HEK293 (cell line): ENCODE data around the gene ZNF593.

Experiments used
- BCL11B ChIP-seq: fragments of 450-650 bp; formaldehyde crosslinking; IDR thresholded peaks from 2 replicates; pipeline ENCODE4 v1.5.1; 2016; ENCODE audit warnings: low read depth, missing biosample characterization, missing genetic modification characterization
- HOXC10 ChIP-seq: sonication (generic); formaldehyde crosslinking; IDR thresholded peaks from 2 replicates; pipeline ENCODE4 v1.8.1; 2023; ENCODE audit warnings: mild to moderate bottlenecking, missing genetic modification reagents
- YY1 ChIP-seq: fragments of 450-650 bp; formaldehyde crosslinking; IDR thresholded peaks from 2 replicates; pipeline ENCODE4 v1.5.1; 2018; ENCODE audit warnings: missing biosample characterization, missing genetic modification characterization
- ZBTB7A ChIP-seq: fragments of 450-650 bp; formaldehyde crosslinking; IDR thresholded peaks from 2 replicates; pipeline ENCODE4 v1.5.1; 2016; ENCODE audit warnings: low read depth, missing biosample characterization, missing genetic modification characterization
- ZNF274 ChIP-seq, 2 experiments: fragments of 200-500 bp in 1 of 2; fragments of 450-650 bp in 1 of 2; sonication (Bioruptor generic) in 1 of 2; formaldehyde crosslinking in 1 of 2; IDR thresholded peaks; 2 replicates each; pipeline versions ENCODE4 v1.5.1 to v1.6.1; 2014 to 2016; ENCODE audit warnings: borderline replicate concordance in 1 of 2, inconsistent platforms in 1 of 2, low read length in 1 of 2, missing biosample characterization in 1 of 2, missing genetic modification characterization in 1 of 2
- ZNF677 ChIP-seq: fragments of 450-650 bp; IDR thresholded peaks from 2 replicates; pipeline ENCODE4 v1.5.0; 2018; ENCODE audit warnings: missing biosample characterization, mild to moderate bottlenecking, missing genetic modification characterization, moderate library complexity
- TF ChIP-seq, protein P1 (sequence below): fragments of 450-650 bp; IDR thresholded peaks from 2 replicates; pipeline ENCODE4 v1.5.1; 2018; ENCODE audit warnings: missing biosample characterization, missing genetic modification characterization
- TF ChIP-seq, protein P2 (sequence below): fragments of 450-650 bp; formaldehyde crosslinking; IDR thresholded peaks from 2 replicates; pipeline ENCODE4 v1.5.1; 2016; ENCODE audit warnings: missing biosample characterization, missing genetic modification characterization

DNA sequence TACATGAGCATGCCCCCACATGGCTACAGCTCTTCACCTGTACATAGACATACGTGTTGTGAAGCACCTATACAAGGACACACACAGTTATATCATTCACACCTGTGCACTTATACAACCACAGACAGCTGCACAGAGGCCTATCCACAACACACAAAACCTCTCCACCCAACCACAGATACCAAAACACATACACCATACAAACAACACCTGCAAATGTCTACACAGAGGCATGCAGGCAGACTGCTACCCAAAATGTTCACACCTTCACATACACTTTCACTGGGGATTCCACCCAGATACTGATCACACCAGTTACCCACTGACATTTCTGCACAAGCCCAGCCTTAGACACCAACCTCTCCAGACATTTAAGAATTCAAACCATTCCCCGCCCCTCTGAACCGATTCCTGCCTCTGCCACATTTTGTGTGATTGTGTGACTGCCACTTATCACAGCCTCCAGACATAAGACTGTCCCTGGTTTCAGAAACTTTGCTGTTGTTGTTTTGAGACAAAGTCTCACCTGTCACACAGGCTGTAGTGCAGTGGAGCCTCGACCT is 2.9 kb upstream of the ZNF593 start:
- no peak for TF ChIP-seq YY1 (tag by site-specific recombination)
- TF ChIP-seq, protein P1, sequence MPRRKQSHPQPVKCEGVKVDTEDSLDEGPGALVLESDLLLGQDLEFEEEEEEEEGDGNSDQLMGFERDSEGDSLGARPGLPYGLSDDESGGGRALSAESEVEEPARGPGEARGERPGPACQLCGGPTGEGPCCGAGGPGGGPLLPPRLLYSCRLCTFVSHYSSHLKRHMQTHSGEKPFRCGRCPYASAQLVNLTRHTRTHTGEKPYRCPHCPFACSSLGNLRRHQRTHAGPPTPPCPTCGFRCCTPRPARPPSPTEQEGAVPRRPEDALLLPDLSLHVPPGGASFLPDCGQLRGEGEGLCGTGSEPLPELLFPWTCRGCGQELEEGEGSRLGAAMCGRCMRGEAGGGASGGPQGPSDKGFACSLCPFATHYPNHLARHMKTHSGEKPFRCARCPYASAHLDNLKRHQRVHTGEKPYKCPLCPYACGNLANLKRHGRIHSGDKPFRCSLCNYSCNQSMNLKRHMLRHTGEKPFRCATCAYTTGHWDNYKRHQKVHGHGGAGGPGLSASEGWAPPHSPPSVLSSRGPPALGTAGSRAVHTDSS, result no peak
- TF ChIP-seq ZBTB7A (tag by site-specific recombination), result no peak
- TF ChIP-seq HOXC10 (CRISPR knock-in tag), result no peak
- TF ChIP-seq, protein P2, sequence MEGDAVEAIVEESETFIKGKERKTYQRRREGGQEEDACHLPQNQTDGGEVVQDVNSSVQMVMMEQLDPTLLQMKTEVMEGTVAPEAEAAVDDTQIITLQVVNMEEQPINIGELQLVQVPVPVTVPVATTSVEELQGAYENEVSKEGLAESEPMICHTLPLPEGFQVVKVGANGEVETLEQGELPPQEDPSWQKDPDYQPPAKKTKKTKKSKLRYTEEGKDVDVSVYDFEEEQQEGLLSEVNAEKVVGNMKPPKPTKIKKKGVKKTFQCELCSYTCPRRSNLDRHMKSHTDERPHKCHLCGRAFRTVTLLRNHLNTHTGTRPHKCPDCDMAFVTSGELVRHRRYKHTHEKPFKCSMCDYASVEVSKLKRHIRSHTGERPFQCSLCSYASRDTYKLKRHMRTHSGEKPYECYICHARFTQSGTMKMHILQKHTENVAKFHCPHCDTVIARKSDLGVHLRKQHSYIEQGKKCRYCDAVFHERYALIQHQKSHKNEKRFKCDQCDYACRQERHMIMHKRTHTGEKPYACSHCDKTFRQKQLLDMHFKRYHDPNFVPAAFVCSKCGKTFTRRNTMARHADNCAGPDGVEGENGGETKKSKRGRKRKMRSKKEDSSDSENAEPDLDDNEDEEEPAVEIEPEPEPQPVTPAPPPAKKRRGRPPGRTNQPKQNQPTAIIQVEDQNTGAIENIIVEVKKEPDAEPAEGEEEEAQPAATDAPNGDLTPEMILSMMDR, result no peak
- TF ChIP-seq ZNF677, result no peak
- TF ChIP-seq BCL11B (tag by site-specific recombination), result no peak
- TF ChIP-seq ZNF274 (IDR thresholded peaks at IDR 0.05; ENCODE audit: low read length), result no peak
- TF ChIP-seq ZNF274 (tag by site-specific recombination; IDR thresholded peaks at IDR 0.05; ENCODE audit: borderline replicate concordance), result no peak
